ENCODE data around the gene CD82.

CD82 gene

DNA sequence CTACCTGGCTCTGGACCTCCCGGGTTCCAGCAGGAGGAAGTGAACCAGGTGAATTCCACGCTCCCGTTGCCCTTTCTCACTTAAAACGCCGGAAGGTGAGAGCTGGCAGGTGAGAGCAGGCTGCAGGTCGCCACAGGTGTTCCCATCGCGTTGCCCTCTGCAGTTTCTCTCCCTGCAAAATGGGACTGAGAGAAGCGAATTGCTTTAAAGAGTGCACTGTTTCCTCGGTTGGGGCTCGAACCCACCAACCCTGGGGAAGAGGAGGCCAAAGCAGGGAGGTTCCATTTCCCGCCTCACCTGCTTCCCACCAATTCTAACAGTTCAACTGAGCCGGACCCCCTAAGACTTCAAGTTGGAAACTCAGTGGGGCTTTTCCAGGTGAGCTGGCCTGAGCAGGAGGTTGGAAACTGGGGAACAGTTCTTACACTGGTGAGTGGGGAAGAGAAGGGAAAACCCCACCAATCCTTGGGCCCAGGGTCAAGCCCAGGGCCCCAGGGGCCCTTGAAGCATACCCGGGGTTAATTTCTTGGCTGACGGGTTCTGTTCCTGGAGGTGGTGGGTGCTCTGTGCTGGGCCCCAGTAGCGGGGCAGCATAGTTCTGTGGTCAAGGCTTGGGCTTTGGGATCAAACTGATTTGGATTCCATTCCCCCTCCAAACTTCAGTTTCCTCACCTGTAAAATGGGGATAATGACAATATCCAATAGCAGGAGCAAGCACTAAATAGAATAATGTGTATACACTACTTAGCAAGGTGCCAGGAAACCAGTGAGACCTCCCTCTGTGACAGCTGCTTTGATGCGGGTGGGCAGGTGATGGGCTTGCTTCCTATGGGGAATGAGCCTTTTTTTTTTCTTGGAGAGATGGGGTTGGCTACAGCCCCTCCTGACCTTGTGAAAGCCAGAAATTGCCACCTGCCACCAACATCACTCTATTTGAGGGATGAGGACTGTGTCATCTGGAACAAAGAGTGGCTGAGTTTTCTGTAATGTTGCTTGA, 788 bp downstream of the CD82 start:
- peak overlapping the region; percentile 37 for H3K4me3 ChIP-seq (replicated peaks; ENCODE audit: low read depth, low read length)
- TF ChIP-seq, protein P1, sequence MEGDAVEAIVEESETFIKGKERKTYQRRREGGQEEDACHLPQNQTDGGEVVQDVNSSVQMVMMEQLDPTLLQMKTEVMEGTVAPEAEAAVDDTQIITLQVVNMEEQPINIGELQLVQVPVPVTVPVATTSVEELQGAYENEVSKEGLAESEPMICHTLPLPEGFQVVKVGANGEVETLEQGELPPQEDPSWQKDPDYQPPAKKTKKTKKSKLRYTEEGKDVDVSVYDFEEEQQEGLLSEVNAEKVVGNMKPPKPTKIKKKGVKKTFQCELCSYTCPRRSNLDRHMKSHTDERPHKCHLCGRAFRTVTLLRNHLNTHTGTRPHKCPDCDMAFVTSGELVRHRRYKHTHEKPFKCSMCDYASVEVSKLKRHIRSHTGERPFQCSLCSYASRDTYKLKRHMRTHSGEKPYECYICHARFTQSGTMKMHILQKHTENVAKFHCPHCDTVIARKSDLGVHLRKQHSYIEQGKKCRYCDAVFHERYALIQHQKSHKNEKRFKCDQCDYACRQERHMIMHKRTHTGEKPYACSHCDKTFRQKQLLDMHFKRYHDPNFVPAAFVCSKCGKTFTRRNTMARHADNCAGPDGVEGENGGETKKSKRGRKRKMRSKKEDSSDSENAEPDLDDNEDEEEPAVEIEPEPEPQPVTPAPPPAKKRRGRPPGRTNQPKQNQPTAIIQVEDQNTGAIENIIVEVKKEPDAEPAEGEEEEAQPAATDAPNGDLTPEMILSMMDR (IDR thresholded peaks at IDR 0.05; ENCODE audit: low read depth, low read length, missing control alignments) = no peak
- no peak for DNase-seq (ENCODE audit: extremely low read depth, low read depth)

DNA sequence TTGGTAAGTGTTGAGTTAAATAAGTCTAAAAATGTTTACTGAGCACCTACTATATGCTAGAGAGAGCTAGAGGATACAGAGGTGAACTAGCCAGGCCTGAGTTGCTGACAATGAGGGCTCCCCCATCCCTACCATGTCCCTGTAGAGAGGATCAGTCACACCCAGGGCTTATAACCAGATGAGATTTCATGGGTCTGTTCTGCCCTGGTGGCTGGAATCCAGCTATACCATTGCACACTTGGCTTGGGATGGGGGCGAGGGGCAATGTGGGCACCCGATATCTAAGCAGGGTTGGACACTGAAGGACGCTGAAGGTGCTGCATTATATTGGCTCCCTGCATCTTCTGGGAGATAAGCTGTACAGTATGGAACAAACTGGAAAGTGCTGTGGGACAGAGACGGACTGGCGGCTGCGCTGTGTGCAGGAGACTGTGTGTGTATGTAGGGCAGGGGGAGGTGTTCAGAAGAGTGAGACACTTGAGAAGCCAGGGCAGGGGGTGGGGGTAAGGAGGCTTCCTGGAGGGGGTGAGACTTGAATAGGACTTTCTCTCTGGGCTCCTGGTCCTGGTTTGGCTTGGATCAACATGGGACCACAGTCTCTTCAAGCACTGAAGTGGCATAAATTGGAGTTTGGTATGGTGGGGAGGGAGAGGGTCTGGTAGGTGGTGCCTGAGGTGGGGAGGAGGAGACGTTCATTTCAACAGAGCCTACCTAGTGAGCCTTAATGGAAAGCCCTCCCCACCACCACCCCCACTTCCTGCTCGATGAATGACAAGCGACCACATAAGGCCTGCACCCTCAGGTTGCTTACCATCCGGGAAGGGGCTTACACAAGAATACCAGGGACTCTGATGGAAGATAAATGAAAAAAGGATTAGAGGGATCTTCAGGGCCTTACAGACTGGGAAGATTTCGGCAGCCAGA, 1.8 kb downstream of the CD82 start:
- TF ChIP-seq, protein P1 (IDR thresholded peaks at IDR 0.05; ENCODE audit: low read depth, low read length, missing control alignments) = no peak

DNA sequence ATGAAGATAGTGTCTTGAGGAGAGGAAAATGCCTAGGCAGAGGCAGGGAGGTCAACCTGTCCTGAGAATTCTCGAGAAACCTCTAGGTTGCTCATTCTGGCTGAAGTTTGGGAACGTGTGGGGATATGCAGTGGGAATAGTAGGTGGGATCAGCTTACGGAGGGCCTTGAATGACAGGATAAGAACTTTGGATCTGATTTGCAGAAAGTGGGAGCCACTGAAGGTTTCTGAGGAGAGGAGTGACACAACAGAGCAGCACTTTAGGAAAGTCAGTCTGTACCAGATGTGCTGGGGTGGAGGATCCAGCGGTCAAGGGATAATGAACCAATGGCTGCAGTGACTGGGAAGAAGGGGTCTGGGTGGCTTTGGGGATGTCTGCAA, 2.4 kb downstream of the CD82 start:
- no peak overlapping the region for H3K4me3 ChIP-seq (replicated peaks; ENCODE audit: low read depth, low read length)
- no peak for DNase-seq (ENCODE audit: extremely low read depth, low read depth)
- TF ChIP-seq, protein P1 (IDR thresholded peaks at IDR 0.05; ENCODE audit: low read depth, low read length, missing control alignments) = no peak

More for the DNA sequence above, 1.8 kb downstream of the CD82 start:
- DNase-seq (ENCODE audit: extremely low read depth, low read depth) = no peak
- H3K4me3 ChIP-seq (replicated peaks; ENCODE audit: low read depth, low read length) = no peak overlapping the region

DNA sequence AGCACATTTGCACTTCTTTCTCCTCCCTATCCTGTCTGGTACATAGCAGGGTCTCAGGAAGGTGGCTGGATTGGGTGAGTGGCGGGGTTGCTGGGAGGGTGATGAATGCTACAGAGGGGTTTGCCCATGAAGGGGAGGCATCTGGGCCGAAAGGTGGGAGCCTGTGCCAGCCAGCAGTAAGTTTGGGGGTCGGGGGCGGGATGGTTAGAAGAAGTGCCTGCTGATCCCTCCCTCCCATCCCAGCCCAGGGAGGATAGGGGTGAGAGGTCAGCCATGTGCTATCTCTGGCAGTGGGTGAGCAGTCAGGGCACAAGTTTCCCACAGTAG, 2.8 kb downstream of the CD82 start:
- TF ChIP-seq, protein P1 (IDR thresholded peaks at IDR 0.05; ENCODE audit: low read depth, low read length, missing control alignments) = no peak
- H3K4me3 ChIP-seq (replicated peaks; ENCODE audit: low read depth, low read length) = no peak overlapping the region
- no peak for DNase-seq (ENCODE audit: extremely low read depth, low read depth)

DNA sequence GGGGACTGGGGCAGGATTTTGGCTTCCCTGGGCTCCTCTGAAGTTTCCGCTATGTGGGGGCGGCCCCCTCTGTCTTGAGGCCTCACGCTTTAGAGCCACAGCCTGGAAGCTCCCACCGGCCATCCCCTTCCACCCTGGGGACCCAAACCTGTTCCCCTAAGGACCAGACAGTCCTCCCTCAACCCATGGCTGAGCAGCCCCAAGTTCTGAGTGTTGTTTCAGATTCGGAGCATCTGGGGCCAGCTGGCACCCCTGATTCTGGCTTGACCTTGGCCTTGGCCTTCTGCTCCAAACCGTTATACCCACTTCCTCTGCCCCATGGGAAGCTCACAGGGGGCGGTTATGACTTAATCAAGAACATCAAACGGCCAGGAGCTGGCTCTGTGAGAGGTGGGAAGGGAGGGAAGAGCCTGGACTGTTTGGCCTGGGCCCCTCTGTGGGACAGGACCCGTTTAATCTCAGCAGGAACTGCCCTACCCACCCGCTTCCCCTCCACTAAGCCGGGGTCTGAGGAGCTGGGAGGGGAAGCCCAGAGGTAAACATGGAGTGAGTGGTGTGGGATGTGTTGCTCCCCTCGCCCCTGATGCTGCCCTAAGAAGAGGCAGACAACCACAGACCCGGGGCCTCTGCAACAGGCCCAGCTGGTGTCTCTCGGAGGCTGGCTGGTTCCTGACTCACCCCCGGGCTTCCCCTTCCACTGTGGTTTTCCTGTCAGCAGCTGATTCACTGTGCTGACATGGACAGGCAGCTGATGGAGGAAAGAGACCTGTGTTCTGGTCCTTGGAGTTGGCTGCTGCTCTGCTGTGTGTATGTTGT, 3.4 kb downstream of the CD82 start:
- peak; percentile 52 for DNase-seq (ENCODE audit: extremely low read depth, low read depth)
- TF ChIP-seq, protein P1 (IDR thresholded peaks at IDR 0.05; ENCODE audit: low read depth, low read length, missing control alignments) = no peak
- no peak overlapping the region for H3K4me3 ChIP-seq (replicated peaks; ENCODE audit: low read depth, low read length)

Measured in HFF-Myc (cell line).